HFFc6 (cell line): Measurements from ENCODE around the gene MAN1C1. TPM values are rescaled to one million over a fixed set of nuclear protein-coding genes. Genes with fewer than 3 reads are reported as not detected.
"Not testable (repeated sequence)": the region's sequence is repeated elsewhere in the genome, so short reads cannot be mapped to it uniquely, and the experiment has no call there.

ENCODE experiments used
- DNase-seq: peaks from one replicate; pipeline ENCODE4 v3.0.0-alpha.2; 2018
- H3K27ac Mint-ChIP-seq: 2 replicates; pipeline ENCODE4 v1.8.0; 2020; ENCODE audit warnings: mild to moderate bottlenecking, mixed read lengths
- H3K27me3 Mint-ChIP-seq: 2 replicates; pipeline ENCODE4 v1.8.0; 2021; ENCODE audit warnings: mild to moderate bottlenecking, moderate library complexity, mixed read lengths; ENCODE audit not compliant: insufficient read depth
- H3K36me3 Mint-ChIP-seq: 2 replicates; pipeline ENCODE4 v1.8.0; 2021; ENCODE audit warnings: low read depth, mixed read lengths
- H3K4me1 Mint-ChIP-seq: 2 replicates; pipeline ENCODE4 v1.8.0; 2020; ENCODE audit warnings: low read depth, mixed read lengths
- H3K4me3 Mint-ChIP-seq: 2 replicates; pipeline ENCODE4 v1.8.0; 2020; ENCODE audit warnings: mild to moderate bottlenecking, moderate library complexity, mixed read lengths
- H3K9me3 Mint-ChIP-seq: 2 replicates; pipeline ENCODE4 v1.8.0; 2020; ENCODE audit warnings: mild to moderate bottlenecking, mixed read lengths
- total RNA-seq, 6 experiments: library from RNA; stranded (reverse); fragmentation: NEBNext Ultra II Directional; extraction: Animal tissue kit (Norgen Biotek cat#: 25700); gene quantifications; 2 replicates in 1 of 6; 3 replicates in 5 of 6; pipeline ENCODE4 v1.2.3, GENCODE V29; 2021
- TF ChIP-seq, protein P1 (sequence below): fragments of 200-600 bp; sonication (generic); IDR thresholded peaks from 2 replicates; pipeline ENCODE4 v1.5.0; 2021; ENCODE audit warnings: antibody characterized with exemption, mild to moderate bottlenecking

The MAN1C1 gene
- total RNA-seq, 6 experiments from 2014 or later: 0.07 to 0.14 (median 0.08) TPM; not detected in 3

DNA sequence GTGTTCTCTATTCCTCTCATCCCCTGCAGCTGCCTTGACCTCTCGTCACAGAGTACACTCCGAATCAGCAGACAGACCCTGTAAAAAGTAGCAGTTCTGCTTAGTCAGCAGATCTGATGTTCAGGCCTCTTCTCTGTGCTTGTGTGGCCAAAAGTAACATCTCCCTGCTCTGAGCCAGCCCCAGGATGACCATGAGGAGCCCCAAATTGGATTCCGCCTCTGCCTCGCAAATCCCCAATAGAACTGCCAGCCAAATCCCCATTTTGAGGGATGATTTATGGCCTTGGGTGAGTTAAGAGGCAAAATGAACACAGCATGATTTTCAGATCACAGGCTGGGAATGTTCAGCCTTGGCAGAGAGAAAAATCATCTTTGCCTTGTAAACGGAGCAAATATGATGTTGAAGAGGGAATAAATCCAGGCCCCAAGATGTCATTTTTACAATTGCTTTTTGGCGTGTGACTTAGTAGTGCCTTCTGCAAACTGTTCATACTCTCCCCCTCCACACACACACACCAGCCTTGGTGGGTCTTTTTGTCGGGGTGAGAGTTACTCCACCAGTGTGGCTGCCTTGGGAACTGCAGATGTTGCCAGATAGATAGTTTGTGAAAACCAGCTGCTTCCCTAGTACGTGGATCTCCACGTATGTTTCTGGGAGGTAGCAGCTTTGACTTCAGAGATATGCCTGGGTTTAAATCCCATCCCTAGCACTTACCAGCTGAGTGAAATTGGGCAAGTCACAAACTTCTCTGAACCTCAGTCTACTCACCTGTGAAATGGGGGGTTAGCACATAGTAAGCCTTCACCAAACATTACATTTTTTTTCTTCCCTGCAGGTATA lies 77.8 kb downstream of the MAN1C1 start:
- H3K9me3 Mint-ChIP-seq: no peaks in the 10 kb centered on the region
- DNase-seq: peak; percentile 59
- H3K36me3 Mint-ChIP-seq: no peaks in the 10 kb centered on the region
- peak overlapping the region; percentile 53 for H3K4me3 Mint-ChIP-seq
- TF ChIP-seq, protein P1, sequence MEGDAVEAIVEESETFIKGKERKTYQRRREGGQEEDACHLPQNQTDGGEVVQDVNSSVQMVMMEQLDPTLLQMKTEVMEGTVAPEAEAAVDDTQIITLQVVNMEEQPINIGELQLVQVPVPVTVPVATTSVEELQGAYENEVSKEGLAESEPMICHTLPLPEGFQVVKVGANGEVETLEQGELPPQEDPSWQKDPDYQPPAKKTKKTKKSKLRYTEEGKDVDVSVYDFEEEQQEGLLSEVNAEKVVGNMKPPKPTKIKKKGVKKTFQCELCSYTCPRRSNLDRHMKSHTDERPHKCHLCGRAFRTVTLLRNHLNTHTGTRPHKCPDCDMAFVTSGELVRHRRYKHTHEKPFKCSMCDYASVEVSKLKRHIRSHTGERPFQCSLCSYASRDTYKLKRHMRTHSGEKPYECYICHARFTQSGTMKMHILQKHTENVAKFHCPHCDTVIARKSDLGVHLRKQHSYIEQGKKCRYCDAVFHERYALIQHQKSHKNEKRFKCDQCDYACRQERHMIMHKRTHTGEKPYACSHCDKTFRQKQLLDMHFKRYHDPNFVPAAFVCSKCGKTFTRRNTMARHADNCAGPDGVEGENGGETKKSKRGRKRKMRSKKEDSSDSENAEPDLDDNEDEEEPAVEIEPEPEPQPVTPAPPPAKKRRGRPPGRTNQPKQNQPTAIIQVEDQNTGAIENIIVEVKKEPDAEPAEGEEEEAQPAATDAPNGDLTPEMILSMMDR: no peak; the same call in 1 of the 2 replicates
- peak overlapping the region; percentile 78 for H3K27ac Mint-ChIP-seq
- peaks cover 24% of the 10 kb centered on the region for H3K27me3 Mint-ChIP-seq
- peaks cover 29% of the 10 kb centered on the region for H3K4me1 Mint-ChIP-seq

DNA sequence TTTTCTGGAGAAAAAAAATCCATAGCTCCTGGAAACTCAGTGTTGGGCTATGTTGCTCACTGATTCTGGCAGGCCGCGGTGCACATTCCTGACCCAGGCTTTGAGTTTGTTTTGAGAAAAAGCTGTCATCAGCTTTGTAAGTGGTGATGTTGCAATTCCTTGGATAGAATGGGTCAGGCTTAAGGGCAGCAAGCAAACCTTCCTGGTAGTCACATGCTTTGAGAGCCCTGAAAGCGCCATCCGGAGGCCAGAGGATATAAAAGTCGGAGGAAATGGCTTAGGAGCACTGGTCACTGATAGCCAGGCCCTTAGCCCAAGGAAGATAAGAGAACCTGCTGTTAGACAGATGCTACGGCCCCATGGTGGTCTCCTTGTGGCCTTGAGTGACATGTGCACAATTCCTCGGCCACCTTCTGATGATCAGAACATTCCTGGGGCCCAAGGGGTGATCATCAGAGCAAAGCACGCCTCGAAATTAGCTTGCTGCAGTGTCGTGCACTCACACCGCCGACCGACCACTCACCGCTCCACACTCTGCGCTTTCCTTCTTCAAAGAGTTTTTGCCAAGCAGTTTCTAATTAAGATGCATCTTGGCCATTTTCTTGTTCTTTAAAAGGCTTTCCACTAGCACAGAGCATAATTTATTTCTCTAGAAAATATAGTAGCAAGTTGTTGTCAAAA lies 78.6 kb downstream of the MAN1C1 start:
- no peaks in the 10 kb centered on the region for H3K9me3 Mint-ChIP-seq
- H3K4me3 Mint-ChIP-seq: peak overlapping the region; percentile 64
- peaks cover 24% of the 10 kb centered on the region for H3K27me3 Mint-ChIP-seq
- H3K4me1 Mint-ChIP-seq: peaks cover 37% of the 10 kb centered on the region
- no peaks in the 10 kb centered on the region for H3K36me3 Mint-ChIP-seq
- DNase-seq: peak; percentile 98
- TF ChIP-seq, protein P1: peak; percentile 57
- peak overlapping the region; percentile 78 for H3K27ac Mint-ChIP-seq

DNA sequence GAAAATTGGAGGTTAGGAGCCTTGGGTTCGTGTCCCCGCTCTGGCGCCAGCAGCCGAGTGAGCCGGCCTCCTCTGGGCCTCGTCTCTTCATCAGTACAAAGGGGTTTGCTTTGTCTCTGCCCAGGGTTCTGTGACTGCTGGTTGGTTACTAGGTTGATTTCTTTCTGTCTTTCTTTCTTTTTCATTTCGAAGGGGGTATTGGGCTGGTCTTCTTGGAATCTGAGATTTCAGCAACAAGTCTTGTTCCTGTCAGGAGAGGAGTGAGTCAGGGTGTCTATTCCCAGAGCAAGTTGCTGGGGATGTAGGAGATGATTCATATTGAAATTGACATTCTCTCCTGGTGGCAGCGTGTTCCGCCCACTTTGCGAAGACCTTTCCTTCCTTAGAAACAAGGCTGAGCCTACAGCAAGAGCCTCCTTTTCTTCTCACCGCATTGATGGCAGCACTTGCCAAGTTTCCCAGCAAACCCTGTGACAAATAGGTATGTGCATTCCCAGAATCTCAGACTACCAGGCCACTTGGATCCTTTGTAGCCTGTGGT lies 79.2 kb downstream of the MAN1C1 start:
- peaks cover 43% of the 10 kb centered on the region for H3K4me1 Mint-ChIP-seq
- H3K36me3 Mint-ChIP-seq: no peaks in the 10 kb centered on the region
- H3K27me3 Mint-ChIP-seq: peaks cover 22% of the 10 kb centered on the region
- TF ChIP-seq, protein P1: no peak
- peak; percentile 67 for DNase-seq
- peak overlapping the region; percentile 78 for H3K27ac Mint-ChIP-seq
- no peaks in the 10 kb centered on the region for H3K9me3 Mint-ChIP-seq
- H3K4me3 Mint-ChIP-seq: peak overlapping the region; percentile 64

DNA sequence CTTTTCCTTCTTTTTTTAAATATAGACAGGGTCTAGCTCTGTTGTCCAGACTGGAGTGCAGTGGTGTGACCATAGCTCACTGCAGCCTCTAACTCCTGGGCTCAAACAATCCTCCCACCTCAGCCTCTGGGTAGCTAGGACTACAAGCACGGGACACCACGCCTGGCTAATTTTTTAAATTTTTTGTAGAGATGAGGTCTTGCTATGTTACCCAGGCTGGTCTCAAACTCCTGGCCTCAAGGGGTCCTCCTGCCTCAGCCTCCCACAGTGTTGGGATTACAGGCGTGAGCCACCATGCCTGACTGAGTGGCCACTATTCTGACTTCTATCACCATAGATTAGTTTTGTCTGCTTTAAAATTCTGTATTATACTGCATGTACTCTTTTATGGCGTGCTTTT lies 80.1 kb downstream of the MAN1C1 start:
- H3K9me3 Mint-ChIP-seq, H3K27ac Mint-ChIP-seq, H3K4me3 Mint-ChIP-seq, DNase-seq, H3K36me3 Mint-ChIP-seq: not testable (repeated sequence)
- peaks cover 18% of the 10 kb centered on the region for H3K27me3 Mint-ChIP-seq
- H3K4me1 Mint-ChIP-seq: peaks cover 43% of the 10 kb centered on the region

DNA sequence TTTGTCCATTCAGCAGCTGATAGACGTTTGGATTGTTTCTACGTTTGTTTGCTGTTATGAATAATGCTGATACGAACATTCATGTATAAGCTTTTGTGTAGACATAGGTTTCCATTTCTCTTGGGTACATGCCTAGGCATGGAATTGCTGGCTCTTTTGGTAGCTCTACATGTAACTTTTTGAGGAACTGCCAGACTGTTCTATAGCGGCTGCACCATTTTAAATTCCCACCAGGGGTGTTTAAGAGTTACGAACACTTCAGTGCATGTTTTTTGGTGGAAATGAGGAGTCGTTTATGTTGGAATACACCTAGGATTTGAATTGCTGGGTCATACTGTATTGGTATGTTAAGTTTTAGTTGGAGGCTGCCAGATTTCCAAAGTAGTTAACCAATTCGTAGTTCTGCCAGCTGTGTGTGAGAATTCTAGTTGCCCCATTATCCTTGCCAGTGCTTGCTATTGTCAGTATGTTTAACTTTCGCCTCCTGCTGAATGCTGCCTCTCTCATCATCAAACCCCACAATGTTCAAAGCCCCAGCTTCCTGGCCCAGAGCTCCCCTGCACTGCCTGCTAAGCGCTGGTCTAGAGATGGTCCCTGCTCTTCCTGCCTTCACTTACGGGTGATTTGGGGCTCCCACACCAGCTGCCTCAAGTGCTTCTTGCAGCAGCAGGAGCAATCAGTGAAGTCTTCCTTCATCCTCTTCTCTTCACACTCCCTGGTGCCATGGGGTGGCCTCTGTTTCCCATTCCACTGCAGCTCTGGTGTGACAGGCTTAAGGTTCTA lies 81.0 kb downstream of the MAN1C1 start:
- Mint-ChIP-seq H3K4me3 (no peak overlapping the region), H3K27ac (no peak overlapping the region), H3K9me3 (no peaks in the 10 kb centered on the region), H3K27me3 (peaks cover 11% of the 10 kb centered on the region), H3K36me3 (no peaks in the 10 kb centered on the region), H3K4me1 (peaks cover 50% of the 10 kb centered on the region)
- DNase-seq: no peak
- TF ChIP-seq, protein P1: peak; percentile 17; the same call in 1 of the 2 replicates
